Measurements from ENCODE around the gene METTL18.

The METTL18 gene

GRCh38 chr1:169784102-169784501 lies 10.6 kb downstream of the METTL18 start:
- DNase-seq = no peak

DNA sequence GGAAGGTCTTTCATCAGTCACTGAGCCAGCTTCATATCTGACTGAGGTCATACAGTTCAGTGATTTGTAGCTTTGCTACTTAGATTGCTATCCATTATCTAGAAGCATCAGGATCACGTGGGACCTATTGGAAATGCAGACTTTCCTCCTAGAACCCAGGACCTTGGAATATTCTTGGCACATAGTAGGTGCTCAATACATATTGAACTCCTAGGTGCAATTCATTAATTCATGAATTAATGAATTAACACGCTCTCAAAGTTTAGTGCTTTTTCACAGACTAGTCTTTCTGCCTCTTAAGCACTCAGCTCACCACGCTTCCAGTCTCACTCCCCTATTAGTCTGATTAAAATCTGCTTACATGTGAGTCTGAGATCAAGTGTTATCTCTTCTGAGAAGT lies 12.1 kb downstream of the METTL18 start:
- DNase-seq = no peak

DNA sequence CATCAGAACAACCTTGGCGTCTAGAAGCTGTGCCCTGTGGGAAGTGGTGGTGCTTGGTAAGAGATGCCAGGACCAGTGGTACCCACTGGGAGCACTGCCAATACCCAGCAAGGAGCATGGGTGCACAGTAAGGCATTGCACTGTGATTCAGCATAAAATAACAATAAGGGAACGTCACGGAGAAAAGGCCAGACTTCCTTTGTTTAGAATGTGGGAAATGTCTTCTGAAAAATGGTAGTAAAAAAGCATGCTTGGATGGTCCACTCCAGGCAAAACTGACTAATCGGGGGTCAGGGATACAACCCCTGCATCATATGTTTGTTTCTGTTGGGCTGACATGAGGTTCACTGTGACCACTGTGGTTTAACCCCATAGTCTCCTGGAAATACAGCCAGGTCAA lies 14.7 kb downstream of the METTL18 start:
- DNase-seq = peak; percentile 16

GRCh38 chr1:169779150-169779549 lies 15.6 kb downstream of the METTL18 start:
- DNase-seq = no peak

- no peak for DNase-seq
These were observed 18.3 kb downstream of the METTL18 start for GRCh38 chr1:169776440-169776839.

GRCh38 chr1:169768161-169768560 lies 26.5 kb downstream of the METTL18 start:
- DNase-seq = no peak

GRCh38 chr1:169765580-169766331 lies 29.0 kb downstream of the METTL18 start:
- DNase-seq = no peak

DNA sequence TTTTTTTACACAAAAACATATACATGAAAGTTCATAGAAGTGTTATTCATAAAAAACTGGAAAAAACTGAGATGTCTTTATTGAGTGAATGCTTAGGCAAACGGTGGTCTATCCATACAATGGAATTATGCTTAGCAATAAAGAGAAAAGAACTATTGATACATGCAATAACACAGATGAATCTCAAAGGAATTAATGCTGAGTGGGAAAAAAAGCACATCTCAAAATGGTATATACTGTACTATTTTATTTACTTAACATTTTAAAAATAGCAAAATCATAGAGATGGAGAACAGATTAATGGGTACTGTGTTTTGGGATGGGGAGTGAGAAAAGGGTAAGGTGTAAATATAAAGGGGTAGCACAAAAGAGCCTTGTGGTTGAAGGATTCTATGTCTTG lies 29.8 kb downstream of the METTL18 start:
- no peak for DNase-seq

- no peak for DNase-seq
These were observed 32.0 kb downstream of the METTL18 start for GRCh38 chr1:169762699-169763098.

DNA sequence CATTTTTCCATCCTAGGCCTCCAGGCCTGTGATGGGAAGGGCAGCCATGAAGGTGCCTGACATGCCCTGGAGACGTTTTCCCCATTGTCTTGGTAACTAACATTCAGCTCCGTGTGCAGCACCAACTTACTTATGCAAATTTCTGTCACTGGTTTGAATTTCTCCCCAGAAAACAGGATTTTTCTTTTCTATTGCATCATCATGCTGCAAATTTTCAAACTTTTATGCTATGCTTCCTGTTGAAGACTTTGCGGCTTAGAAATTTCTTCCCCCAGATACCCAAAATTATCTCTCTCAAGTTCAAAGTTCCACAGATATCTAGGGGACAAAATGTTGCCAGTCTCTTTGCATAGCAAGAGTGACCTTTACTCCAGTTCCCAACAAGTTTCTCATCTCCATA lies 35.7 kb downstream of the METTL18 start:
- DNase-seq = no peak

- no peak for DNase-seq
These were observed 41.2 kb downstream of the METTL18 start for GRCh38 chr1:169753549-169753948.

GRCh38 chr1:169750041-169750440 lies 44.7 kb downstream of the METTL18 start:
- DNase-seq = no peak

DNA sequence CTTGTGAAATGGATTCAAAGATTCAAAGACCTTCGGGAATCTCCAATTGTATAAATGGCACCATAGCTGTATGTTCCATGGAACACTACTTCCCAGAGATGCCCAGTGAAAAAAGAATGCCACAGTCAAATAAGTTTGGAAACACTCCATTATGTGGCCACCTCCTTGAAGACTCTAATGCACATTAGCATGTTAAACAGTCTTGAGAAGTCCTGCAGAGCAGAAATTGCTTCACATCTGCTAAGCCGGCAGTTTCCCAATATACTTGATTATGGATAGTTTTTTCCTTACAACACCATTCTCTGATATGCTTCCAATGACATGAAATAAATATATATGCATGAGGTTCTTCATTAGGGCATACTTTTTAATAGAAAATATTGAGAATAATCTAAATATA lies 48.2 kb downstream of the METTL18 start:
- no peak for DNase-seq

- DNase-seq = no peak
These were observed 49.5 kb downstream of the METTL18 start for GRCh38 chr1:169745015-169745861.
